ENCODE data around the gene TAF9B.

Gene TAF9B

DNA sequence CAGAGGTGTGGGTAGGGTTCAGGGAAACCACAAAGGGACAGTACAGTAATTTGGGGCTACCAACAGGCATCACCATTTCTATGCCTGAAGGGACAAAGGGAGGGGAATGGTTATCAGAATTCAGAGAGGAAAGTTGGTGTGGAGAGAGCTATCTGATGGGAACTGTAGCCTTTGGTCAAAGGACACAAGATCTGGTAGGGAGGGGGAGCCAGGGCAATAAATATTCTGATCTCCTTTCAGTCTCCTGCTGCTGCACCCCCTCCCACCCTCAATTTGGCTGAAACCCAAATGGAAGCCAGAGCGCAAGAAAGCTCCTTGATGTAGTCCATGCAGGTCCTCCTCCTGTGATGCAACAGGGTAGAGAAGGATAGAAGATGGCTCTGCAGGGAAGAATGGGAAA lies 20.8 kb downstream of the TAF9B start:
- H3K9me3 ChIP-seq (ENCODE audit: control insufficient read depth, low read length) = no peaks in the 10 kb centered on the region
- H3K27me3 ChIP-seq (ENCODE audit: control insufficient read depth, insufficient read depth, low read length, poor library complexity, severe bottlenecking) = no peaks in the 10 kb centered on the region
- peaks cover 14% of the 10 kb centered on the region for H3K36me3 ChIP-seq (ENCODE audit: control insufficient read depth, insufficient read depth, low read length)
- H3K4me1 ChIP-seq (ENCODE audit: control insufficient read depth, insufficient read depth, low read length) = no peaks in the 10 kb centered on the region
- no peak overlapping the region for H3K27ac ChIP-seq (ENCODE audit: insufficient read depth, low read depth, low read length, poor library complexity, severe bottlenecking)
- WGBS, 2 experiments = 100% methylated on average over 1 of the region's 1 CpG
- H3K4me3 ChIP-seq (ENCODE audit: insufficient read depth, low read depth, low read length) = no peak overlapping the region

DNA sequence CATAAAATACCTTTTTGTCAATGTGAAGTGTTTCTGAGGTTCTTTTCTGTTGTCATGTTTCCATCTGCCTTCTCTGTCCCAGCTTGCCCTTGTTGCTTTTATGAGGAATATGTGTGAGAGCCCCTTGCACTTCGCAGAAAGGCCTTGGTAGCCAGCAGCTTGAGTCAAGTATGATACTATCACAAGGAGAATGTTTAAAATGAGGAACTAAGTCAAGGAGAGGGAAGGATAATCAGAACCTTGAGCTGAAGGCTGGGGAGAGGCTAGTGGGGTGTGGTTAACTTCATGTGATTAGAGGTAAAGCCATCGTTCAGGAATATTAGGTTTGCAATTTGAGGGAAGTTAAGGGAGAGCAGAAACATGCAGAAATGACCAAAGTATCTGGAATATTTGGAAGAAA lies 22.7 kb downstream of the TAF9B start:
- no peaks in the 10 kb centered on the region for H3K9me3 ChIP-seq (ENCODE audit: control insufficient read depth, low read length)
- 95 to 96% methylated on average over 2 of the region's 2 CpGs for WGBS, 2 experiments
- peaks cover 14% of the 10 kb centered on the region for H3K36me3 ChIP-seq (ENCODE audit: control insufficient read depth, insufficient read depth, low read length)

DNA sequence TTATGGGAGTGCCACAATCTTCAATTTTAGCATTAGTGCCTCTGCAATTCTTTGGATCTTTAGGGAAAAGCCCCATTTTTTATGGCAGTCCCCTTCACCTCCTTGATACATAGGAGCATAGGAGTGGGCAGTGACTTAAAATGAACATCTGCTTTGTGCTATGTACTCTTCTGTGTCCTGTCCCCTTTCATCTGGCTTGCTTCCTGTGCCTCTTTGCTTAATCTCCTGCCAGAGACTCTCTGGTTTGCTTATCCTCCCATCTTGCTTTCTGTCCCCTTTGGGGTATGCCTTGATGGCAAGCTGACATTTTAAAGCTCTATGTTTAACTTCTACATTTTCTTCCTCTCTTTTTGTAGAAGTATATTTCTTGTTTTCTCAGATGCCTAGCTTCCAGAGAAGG lies 23.1 kb downstream of the TAF9B start:
- peaks cover 14% of the 10 kb centered on the region for H3K36me3 ChIP-seq (ENCODE audit: control insufficient read depth, insufficient read depth, low read length)
- no peaks in the 10 kb centered on the region for H3K27me3 ChIP-seq (ENCODE audit: control insufficient read depth, insufficient read depth, low read length, poor library complexity, severe bottlenecking)
- no peaks in the 10 kb centered on the region for H3K4me1 ChIP-seq (ENCODE audit: control insufficient read depth, insufficient read depth, low read length)
- no peak overlapping the region for H3K27ac ChIP-seq (ENCODE audit: insufficient read depth, low read depth, low read length, poor library complexity, severe bottlenecking)
- H3K9me3 ChIP-seq (ENCODE audit: control insufficient read depth, low read length) = no peaks in the 10 kb centered on the region
- no peak overlapping the region for H3K4me3 ChIP-seq (ENCODE audit: insufficient read depth, low read depth, low read length)

More for the DNA sequence above, 22.7 kb downstream of the TAF9B start:
- Histone ChIP-seq H3K4me1 (ENCODE audit: control insufficient read depth, insufficient read depth, low read length) (no peaks in the 10 kb centered on the region), H3K27ac (ENCODE audit: insufficient read depth, low read depth, low read length, poor library complexity, severe bottlenecking) (no peak overlapping the region), H3K27me3 (ENCODE audit: control insufficient read depth, insufficient read depth, low read length, poor library complexity, severe bottlenecking) (no peaks in the 10 kb centered on the region), H3K4me3 (ENCODE audit: insufficient read depth, low read depth, low read length) (no peak overlapping the region)

DNA sequence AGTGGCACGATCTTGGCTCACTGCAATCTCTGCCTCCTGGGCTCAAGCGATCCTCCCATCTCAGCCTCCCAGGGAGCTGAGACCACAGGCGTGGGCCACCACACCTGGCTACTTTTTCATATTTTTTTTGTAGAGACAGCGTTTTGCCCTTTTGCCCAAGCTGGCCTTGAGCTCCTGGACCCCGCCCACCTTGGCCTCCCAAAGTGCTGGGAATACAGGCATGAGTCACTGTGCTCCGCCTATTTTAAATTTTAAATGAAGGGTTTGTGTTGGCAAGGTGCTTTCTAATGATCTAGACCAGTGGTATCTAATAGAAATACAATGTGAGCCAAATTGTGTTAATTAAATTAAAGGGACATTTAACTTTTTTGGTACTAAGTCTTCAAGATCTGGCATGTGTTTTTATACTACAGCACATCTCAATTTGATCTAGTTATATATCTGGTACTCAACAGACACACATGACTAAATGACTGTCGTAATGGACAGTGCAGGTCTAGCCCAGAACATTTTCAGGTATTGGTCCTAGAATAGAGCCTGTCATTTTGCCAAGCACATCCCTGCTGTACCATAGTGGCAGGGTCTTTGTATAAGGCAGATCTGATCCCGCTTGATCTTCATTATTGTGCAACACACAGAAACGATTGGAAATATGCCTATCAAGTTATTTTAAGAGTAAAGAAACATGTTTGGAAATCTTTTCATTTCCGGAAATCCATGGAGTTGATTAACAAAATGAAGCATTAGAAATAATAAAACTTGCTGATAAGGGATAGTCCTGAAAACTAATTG lies 28.1 kb downstream of the TAF9B start:
- Histone ChIP-seq H3K27ac (ENCODE audit: insufficient read depth, low read depth, low read length, poor library complexity, severe bottlenecking) (no peak overlapping the region), H3K36me3 (ENCODE audit: control insufficient read depth, insufficient read depth, low read length) (peaks cover 9% of the 10 kb centered on the region), H3K4me3 (ENCODE audit: insufficient read depth, low read depth, low read length) (no peak overlapping the region), H3K9me3 (ENCODE audit: control insufficient read depth, low read length) (no peaks in the 10 kb centered on the region), H3K27me3 (ENCODE audit: control insufficient read depth, insufficient read depth, low read length, poor library complexity, severe bottlenecking) (no peaks in the 10 kb centered on the region), H3K4me1 (ENCODE audit: control insufficient read depth, insufficient read depth, low read length) (no peaks in the 10 kb centered on the region)
- WGBS, 2 experiments = 94 to 97% methylated on average over 8 to 10 of the region's 10 CpGs

DNA sequence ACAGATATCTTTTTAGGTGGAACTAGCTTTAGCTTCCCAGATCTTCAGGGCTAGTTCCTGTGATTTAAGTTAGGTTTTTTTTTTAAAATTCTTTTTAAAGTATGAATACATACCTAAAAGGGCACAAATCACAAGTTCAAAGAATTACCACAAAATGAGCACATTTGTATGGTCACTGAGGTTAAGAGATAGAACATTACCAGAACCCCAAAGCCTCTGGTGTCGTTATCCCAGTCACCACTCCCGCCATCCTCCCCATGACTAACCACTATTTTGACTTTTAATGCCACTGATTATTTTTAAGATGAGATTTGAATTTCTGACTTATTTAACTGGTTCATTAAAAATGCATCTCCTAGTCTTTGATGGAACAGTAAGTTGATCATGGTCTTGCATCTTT lies 30.0 kb downstream of the TAF9B start:
- H3K4me1 ChIP-seq (ENCODE audit: control insufficient read depth, insufficient read depth, low read length) = no peaks in the 10 kb centered on the region
- H3K27me3 ChIP-seq (ENCODE audit: control insufficient read depth, insufficient read depth, low read length, poor library complexity, severe bottlenecking) = no peaks in the 10 kb centered on the region
- H3K9me3 ChIP-seq (ENCODE audit: control insufficient read depth, low read length) = no peaks in the 10 kb centered on the region
- H3K36me3 ChIP-seq (ENCODE audit: control insufficient read depth, insufficient read depth, low read length) = peaks cover 4% of the 10 kb centered on the region
- WGBS, 2 experiments = no CpG with 5 or more reads among the region's 2 CpGs
- H3K4me3 ChIP-seq (ENCODE audit: insufficient read depth, low read depth, low read length) = no peak overlapping the region
- H3K27ac ChIP-seq (ENCODE audit: insufficient read depth, low read depth, low read length, poor library complexity, severe bottlenecking) = no peak overlapping the region

DNA sequence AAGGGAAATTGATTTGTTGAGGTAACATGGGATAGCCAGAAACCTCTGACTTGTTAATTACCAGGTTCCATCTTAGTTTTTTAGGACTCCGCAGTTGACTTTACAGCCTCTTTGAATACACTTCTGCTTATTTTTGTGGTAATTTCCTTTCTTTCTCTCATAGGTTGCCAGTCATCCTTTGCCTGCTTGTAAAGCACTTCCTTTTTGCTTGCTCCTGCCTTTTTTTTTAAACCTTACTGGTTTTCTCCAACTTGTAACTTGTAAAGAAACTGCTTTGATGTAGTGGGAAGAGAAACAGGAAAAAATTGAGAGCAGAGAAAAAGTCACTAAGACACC lies 32.8 kb downstream of the TAF9B start:
- no peak overlapping the region for H3K27ac ChIP-seq (ENCODE audit: insufficient read depth, low read depth, low read length, poor library complexity, severe bottlenecking)
- H3K4me3 ChIP-seq (ENCODE audit: insufficient read depth, low read depth, low read length) = no peak overlapping the region
- 75 to 92% methylated on average over 1 of the region's 1 CpG for WGBS, 2 experiments

DNA sequence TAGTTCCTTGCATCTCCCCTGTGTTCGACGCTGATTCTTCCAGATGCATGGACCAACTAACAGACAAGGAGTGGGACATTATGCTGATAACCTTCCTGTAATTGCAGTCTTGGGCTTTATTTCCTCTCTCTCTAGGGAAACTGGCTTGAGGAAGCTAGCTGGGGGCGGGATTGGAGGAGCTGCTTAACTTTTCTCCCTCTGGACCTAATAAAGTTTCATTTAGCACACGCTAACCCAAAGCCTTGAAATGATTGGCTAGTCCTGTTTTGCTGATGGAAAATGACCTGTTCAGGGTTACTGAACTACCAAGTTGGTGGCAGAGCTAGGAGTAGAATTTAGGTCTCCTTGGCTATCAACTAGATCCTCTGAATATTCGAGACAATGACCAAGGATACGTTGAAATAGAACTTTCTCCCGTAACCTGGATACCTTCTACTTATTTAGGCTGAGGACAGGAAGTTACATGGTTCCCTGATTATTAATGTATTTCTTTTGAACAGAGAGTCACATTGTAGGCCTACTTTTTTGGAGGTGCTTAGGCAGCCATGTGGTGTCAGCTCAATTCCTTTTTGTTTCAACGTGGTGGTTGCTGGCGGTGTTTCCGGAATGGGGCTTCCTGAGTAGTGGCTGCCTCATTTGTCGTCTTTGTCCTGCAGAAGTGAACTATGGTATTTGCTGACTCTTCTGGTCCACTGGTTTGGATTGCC lies 33.4 kb downstream of the TAF9B start:
- no peaks in the 10 kb centered on the region for H3K36me3 ChIP-seq (ENCODE audit: control insufficient read depth, insufficient read depth, low read length)
- H3K9me3 ChIP-seq (ENCODE audit: control insufficient read depth, low read length) = no peaks in the 10 kb centered on the region
- 79 to 81% methylated on average over 11 of the region's 11 CpGs for WGBS, 2 experiments
- H3K4me1 ChIP-seq (ENCODE audit: control insufficient read depth, insufficient read depth, low read length) = no peaks in the 10 kb centered on the region
- no peak overlapping the region for H3K27ac ChIP-seq (ENCODE audit: insufficient read depth, low read depth, low read length, poor library complexity, severe bottlenecking)
- peak overlapping the region; percentile 67 for H3K4me3 ChIP-seq (ENCODE audit: insufficient read depth, low read depth, low read length)
- H3K27me3 ChIP-seq (ENCODE audit: control insufficient read depth, insufficient read depth, low read length, poor library complexity, severe bottlenecking) = no peaks in the 10 kb centered on the region

More for the DNA sequence above, 32.8 kb downstream of the TAF9B start:
- Histone ChIP-seq H3K27me3 (ENCODE audit: control insufficient read depth, insufficient read depth, low read length, poor library complexity, severe bottlenecking) (no peaks in the 10 kb centered on the region), H3K9me3 (ENCODE audit: control insufficient read depth, low read length) (no peaks in the 10 kb centered on the region), H3K4me1 (ENCODE audit: control insufficient read depth, insufficient read depth, low read length) (no peaks in the 10 kb centered on the region), H3K36me3 (ENCODE audit: control insufficient read depth, insufficient read depth, low read length) (no peaks in the 10 kb centered on the region)

DNA sequence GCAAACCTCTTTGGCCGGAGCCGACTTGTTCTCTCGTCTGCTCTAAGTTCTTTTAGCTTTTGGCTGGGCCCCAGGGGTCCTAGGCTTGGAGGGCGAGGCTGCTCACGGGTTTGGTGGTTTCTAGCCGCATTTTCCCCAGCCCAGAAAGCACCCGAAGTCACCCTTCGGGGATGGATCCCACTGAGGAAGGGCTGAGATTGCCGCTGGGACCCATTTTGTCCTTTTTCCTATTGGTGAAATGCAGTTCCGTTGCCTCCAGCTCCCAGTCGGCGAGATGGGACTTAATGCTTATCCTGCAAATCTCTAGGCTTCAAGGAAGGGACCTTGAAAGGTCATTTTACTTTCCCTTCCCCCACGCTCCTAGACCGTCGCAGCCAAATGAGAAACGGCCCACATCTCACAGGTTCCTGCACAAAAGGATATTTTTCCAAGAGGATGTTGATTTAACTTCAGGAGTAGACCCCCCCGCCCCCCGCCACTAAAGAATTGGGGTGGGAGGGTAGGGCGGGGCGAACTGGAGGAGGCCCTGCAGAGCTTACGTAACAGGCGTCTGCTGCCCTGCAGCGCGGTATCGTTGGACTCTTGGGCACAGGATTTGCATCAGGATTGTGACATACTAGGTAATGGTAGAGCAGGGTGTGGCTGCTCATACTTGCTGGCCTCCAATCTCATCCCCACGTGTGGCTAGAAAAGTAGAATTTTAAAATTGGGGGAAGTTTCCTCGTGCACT lies 34.8 kb downstream of the TAF9B start:
- WGBS, 2 experiments = 0% methylated on average over 24 to 27 of the region's 27 CpGs
- no peaks in the 10 kb centered on the region for H3K4me1 ChIP-seq (ENCODE audit: control insufficient read depth, insufficient read depth, low read length)
- H3K4me3 ChIP-seq (ENCODE audit: insufficient read depth, low read depth, low read length) = peak overlapping the region; percentile 67
- H3K9me3 ChIP-seq (ENCODE audit: control insufficient read depth, low read length) = no peaks in the 10 kb centered on the region
- H3K27me3 ChIP-seq (ENCODE audit: control insufficient read depth, insufficient read depth, low read length, poor library complexity, severe bottlenecking) = no peaks in the 10 kb centered on the region
- no peaks in the 10 kb centered on the region for H3K36me3 ChIP-seq (ENCODE audit: control insufficient read depth, insufficient read depth, low read length)
- peak overlapping the region; percentile 74 for H3K27ac ChIP-seq (ENCODE audit: insufficient read depth, low read depth, low read length, poor library complexity, severe bottlenecking)

DNA sequence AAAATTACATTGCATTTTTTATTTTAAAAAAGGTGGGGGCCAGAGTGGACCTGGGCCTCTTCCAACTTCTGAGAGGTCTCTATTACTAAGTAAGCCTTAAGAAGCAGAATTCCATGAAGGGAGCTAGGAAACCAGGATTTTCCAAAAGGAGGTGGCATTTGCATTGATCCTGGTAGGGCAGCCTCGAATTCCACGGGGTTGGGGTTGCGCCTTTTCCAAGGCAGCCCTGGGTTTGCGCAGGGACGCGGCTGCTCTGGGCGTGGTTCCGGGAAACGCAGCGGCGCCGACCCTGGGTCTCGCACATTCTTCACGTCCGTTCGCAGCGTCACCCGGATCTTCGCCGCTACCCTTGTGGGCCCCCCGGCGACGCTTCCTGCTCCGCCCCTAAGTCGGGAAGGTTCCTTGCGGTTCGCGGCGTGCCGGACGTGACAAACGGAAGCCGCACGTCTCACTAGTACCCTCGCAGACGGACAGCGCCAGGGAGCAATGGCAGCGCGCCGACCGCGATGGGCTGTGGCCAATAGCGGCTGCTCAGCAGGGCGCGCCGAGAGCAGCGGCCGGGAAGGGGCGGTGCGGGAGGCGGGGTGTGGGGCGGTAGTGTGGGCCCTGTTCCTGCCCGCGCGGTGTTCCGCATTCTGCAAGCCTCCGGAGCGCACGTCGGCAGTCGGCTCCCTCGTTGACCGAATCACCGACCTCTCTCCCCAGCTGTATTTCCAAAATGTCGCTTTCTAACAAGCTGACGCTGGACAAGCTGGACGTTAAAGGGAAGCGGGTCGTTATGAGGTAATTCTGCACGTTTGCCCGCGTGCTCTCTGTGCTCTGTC lies 35.6 kb downstream of the TAF9B start, which contains the start of gene PGK1:
TSS of gene PGK1 (plus strand) at position 626 of the 824 bp plus-strand sequence. CDS start at position 719, 93 bp downstream.
- H3K27ac ChIP-seq (ENCODE audit: insufficient read depth, low read depth, low read length, poor library complexity, severe bottlenecking) = peak within 1 kb of the TSS; percentile 74
- H3K9me3 ChIP-seq (ENCODE audit: control insufficient read depth, low read length) = no peaks in the 10 kb centered on the region
- H3K4me1 ChIP-seq (ENCODE audit: control insufficient read depth, insufficient read depth, low read length) = no peaks in the 10 kb centered on the region
- 0% methylated on average over 72 of the region's 72 CpGs for WGBS, 2 experiments
- H3K27me3 ChIP-seq (ENCODE audit: control insufficient read depth, insufficient read depth, low read length, poor library complexity, severe bottlenecking) = no peaks in the 10 kb centered on the region
- H3K36me3 ChIP-seq (ENCODE audit: control insufficient read depth, insufficient read depth, low read length) = no peaks in the 10 kb centered on the region
- peak within 1 kb of the TSS; percentile 67 for H3K4me3 ChIP-seq (ENCODE audit: insufficient read depth, low read depth, low read length)

Measured in ectodermal cell (in vitro differentiated cells).